Uterus (tissue), 4 donors: ENCODE results near the gene SLC39A10. TPM values are rescaled to one million over a fixed set of nuclear protein-coding genes. Genes with fewer than 3 reads are reported as not detected.

Experiments
- DNase-seq, 2 donors: peaks; one replicate each; pipeline ENCODE4 v3.0.0-alpha.2; 2019 to 2020
- H3K27ac ChIP-seq, 2 donors: fragments of 200-600 bp; sonication (generic); 1 replicate in 1 of 2; 2 replicates in 1 of 2; pipeline ENCODE4 v1.5.1; 2016 to 2018
- H3K27me3 ChIP-seq, 2 donors: fragments of 200-600 bp; sonication (generic); one replicate each; pipeline ENCODE4 v1.5.1; 2018 to 2019; ENCODE audit warnings: control low read depth in 1 of 2
- H3K36me3 ChIP-seq, 2 donors: fragments of 200-600 bp; sonication (generic); one replicate each; pipeline ENCODE4 v1.5.1; 2019; ENCODE audit warnings: control low read depth in 1 of 2
- H3K4me1 ChIP-seq, 2 donors: fragments of 200-600 bp; sonication (generic); one replicate each; pipeline ENCODE4 v1.5.1; 2018 to 2019; ENCODE audit warnings: control low read depth in 1 of 2
- H3K4me3 ChIP-seq, 2 donors: fragments of 200-600 bp; sonication (generic); 1 replicate in 1 of 2; 2 replicates in 1 of 2; pipeline ENCODE4 v1.5.1; 2018 to 2019; ENCODE audit warnings: mild to moderate bottlenecking in 1 of 2
- H3K9me3 ChIP-seq, 2 donors: fragments of 200-600 bp; sonication (generic); one replicate each; pipeline ENCODE4 v1.5.1; 2019; ENCODE audit warnings: control low read depth in 1 of 2
- POLR2A ChIP-seq, 2 donors: fragments of 450-650 bp; IDR thresholded peaks; one replicate each; pipeline ENCODE4 v1.6.1; 2016; ENCODE audit warnings: antibody characterized with exemption in 2 of 2, mild to moderate bottlenecking in 1 of 2, moderate library complexity in 1 of 2
- intact Hi-C: fragments of 100-400 bp; cut with DNase I; formaldehyde crosslinking; loops from one replicate; pipeline ENCODE4 v1.15.1; 2023; ENCODE audit warnings: low total_unique reads
- total RNA-seq, 4 donors: library from RNA; depleted of rRNA in 3 of 4; stranded (reverse); fragments of >200 nt in 3 of 4; gene quantifications; one replicate each; pipeline versions ENCODE4 v1.1.0 to v1.2.4, GENCODE V29; 2014 to 2023
- TF ChIP-seq, protein P1 (sequence below), 4 experiments: fragments of 200-600 bp in 2 of 4; fragments of 450-650 bp in 2 of 4; sonication (generic) in 2 of 4; IDR thresholded peaks; one replicate each; pipeline ENCODE4 v1.5.1; 2016 to 2019; ENCODE audit warnings: antibody characterized with exemption in 4 of 4, mild to moderate bottlenecking in 2 of 4, moderate library complexity in 1 of 4
- donor health status: DM: yes; HTN: yes; CAD: no.

SLC39A10 gene
- total RNA-seq, 4 donors from 2014 or later, result 13.1 to 93.5 (median 31.4) TPM

- intact Hi-C loops, result no loop called here
- no peaks in the 10 kb centered on the region for H3K27me3 ChIP-seq
- H3K4me1 ChIP-seq, result no peaks in the 10 kb centered on the region
- no peaks in the 10 kb centered on the region for H3K9me3 ChIP-seq
- H3K36me3 ChIP-seq, result no peaks in the 10 kb centered on the region
- H3K4me3 ChIP-seq, result no peak overlapping the region
- TF ChIP-seq, protein P1, sequence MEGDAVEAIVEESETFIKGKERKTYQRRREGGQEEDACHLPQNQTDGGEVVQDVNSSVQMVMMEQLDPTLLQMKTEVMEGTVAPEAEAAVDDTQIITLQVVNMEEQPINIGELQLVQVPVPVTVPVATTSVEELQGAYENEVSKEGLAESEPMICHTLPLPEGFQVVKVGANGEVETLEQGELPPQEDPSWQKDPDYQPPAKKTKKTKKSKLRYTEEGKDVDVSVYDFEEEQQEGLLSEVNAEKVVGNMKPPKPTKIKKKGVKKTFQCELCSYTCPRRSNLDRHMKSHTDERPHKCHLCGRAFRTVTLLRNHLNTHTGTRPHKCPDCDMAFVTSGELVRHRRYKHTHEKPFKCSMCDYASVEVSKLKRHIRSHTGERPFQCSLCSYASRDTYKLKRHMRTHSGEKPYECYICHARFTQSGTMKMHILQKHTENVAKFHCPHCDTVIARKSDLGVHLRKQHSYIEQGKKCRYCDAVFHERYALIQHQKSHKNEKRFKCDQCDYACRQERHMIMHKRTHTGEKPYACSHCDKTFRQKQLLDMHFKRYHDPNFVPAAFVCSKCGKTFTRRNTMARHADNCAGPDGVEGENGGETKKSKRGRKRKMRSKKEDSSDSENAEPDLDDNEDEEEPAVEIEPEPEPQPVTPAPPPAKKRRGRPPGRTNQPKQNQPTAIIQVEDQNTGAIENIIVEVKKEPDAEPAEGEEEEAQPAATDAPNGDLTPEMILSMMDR (IDR thresholded peaks at IDR 0.05), result no peak
- no peak for TF ChIP-seq POLR2A (IDR thresholded peaks at IDR 0.05)
- no peak overlapping the region for H3K27ac ChIP-seq
- no peak for DNase-seq
Observed at GRCh38 chr2:195727106-195727505, 70.1 kb downstream of the SLC39A10 start.

- intact Hi-C loops, result no loop called here
- Histone ChIP-seq H3K9me3 (no peaks in the 10 kb centered on the region), H3K27ac (no peak overlapping the region), H3K36me3 (no peaks in the 10 kb centered on the region), H3K4me1 (no peaks in the 10 kb centered on the region), H3K4me3 (no peak overlapping the region), H3K27me3 (no peaks in the 10 kb centered on the region)
- DNase-seq, result no peak
- TF ChIP-seq, protein P1 (IDR thresholded peaks at IDR 0.05), result no peak
- no peak for TF ChIP-seq POLR2A (IDR thresholded peaks at IDR 0.05)
Observed at GRCh38 chr2:195730912-195731311, 73.9 kb downstream of the SLC39A10 start.

- Histone ChIP-seq H3K4me3 (no peak overlapping the region), H3K27me3 (no peaks in the 10 kb centered on the region), H3K36me3 (no peaks in the 10 kb centered on the region), H3K4me1 (no peaks in the 10 kb centered on the region), H3K9me3 (no peaks in the 10 kb centered on the region), H3K27ac (no peak overlapping the region)
- no peak for DNase-seq
- intact Hi-C loops, result no loop called here
- TF ChIP-seq, protein P1 (IDR thresholded peaks at IDR 0.05), result no peak
- TF ChIP-seq POLR2A (IDR thresholded peaks at IDR 0.05), result no peak
Observed at GRCh38 chr2:195732574-195732973, 75.5 kb downstream of the SLC39A10 start.

DNA sequence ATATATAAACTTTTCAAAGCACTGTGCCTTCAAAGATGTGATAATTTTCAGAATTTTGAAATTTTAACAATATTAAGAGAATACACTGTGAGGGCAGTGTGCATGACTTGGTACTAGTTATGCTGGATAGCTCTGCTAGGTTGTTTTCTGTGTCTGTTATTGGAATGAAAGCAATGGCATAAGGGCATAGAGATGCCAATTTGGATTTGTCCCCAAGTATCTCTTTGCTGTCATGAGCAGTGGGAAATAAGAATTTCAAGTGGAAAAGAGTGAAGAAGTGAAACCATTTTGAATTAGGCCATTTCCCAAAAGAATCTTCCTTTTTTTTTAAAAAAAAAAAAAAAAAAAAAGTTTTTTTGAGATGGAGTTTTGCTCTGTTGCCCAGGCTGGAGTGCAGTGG is 76.8 kb downstream of the SLC39A10 start:
- no peak overlapping the region for H3K4me3 ChIP-seq
- no peaks in the 10 kb centered on the region for H3K4me1 ChIP-seq
- intact Hi-C loops, result no loop called here
- TF ChIP-seq, protein P1 (IDR thresholded peaks at IDR 0.05), result no peak
- TF ChIP-seq POLR2A (IDR thresholded peaks at IDR 0.05), result no peak
- no peaks in the 10 kb centered on the region for H3K27me3 ChIP-seq
- no peak overlapping the region for H3K27ac ChIP-seq
- no peaks in the 10 kb centered on the region for H3K36me3 ChIP-seq
- no peak for DNase-seq
- no peaks in the 10 kb centered on the region for H3K9me3 ChIP-seq

DNA sequence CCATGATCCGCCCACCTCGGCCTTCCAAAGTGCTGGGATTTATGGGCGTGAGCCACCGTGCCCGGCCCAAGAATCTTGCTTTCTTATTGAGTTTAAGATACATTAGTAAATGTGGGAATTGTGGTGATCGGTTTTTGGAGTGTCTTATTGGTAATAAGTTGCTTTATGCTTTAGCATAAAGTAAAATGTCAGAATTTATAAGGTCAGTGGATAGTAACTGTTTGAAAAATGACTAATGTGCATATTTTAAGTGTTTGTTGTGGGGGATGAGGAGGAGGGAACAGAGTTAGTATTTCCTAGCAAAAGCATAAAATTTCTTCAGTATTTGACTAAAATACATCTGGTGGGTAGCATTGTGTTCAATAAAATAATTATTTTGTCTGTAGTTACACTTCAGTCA is 77.4 kb downstream of the SLC39A10 start:
- no peaks in the 10 kb centered on the region for H3K4me1 ChIP-seq
- H3K36me3 ChIP-seq, result no peaks in the 10 kb centered on the region
- H3K9me3 ChIP-seq, result no peaks in the 10 kb centered on the region
- no peak overlapping the region for H3K4me3 ChIP-seq
- H3K27ac ChIP-seq, result no peak overlapping the region
- no peak for DNase-seq
- no peaks in the 10 kb centered on the region for H3K27me3 ChIP-seq
- intact Hi-C loops, result no loop called here
- TF ChIP-seq, protein P1 (IDR thresholded peaks at IDR 0.05), result no peak
- no peak for TF ChIP-seq POLR2A (IDR thresholded peaks at IDR 0.05)
